Sigmoid colon (tissue), 4 donors: ENCODE measurements around the gene TMEM219.

Experiments used
- EP300 ChIP-seq, 4 donors: sonication (generic); formaldehyde crosslinking; IDR thresholded peaks; one replicate each; pipeline ENCODE4 v1.6.1; 2017; ENCODE audit warnings: antibody characterized with exemption in 4 of 4
- POLR2A ChIP-seq, 2 donors: fragments of 450-650 bp; IDR thresholded peaks; one replicate each; pipeline ENCODE4 v1.6.1; 2016; ENCODE audit warnings: antibody characterized with exemption in 2 of 2, mild to moderate bottlenecking in 2 of 2, moderate library complexity in 2 of 2
- POLR2AphosphoS5 ChIP-seq, 4 donors: sonication (generic); formaldehyde crosslinking; IDR thresholded peaks; one replicate each; pipeline ENCODE4 v1.6.1; 2017; ENCODE audit warnings: antibody characterized with exemption in 4 of 4
- TF ChIP-seq, protein P1 (sequence below), 4 experiments: fragments of 450-650 bp in 3 of 4; fragments of 200-600 bp in 1 of 4; IDR thresholded peaks; one replicate each; pipeline ENCODE4 v1.5.1; 2016 to 2019; ENCODE audit warnings: antibody characterized with exemption in 4 of 4, mild to moderate bottlenecking in 3 of 4, moderate library complexity in 2 of 4

DNA sequence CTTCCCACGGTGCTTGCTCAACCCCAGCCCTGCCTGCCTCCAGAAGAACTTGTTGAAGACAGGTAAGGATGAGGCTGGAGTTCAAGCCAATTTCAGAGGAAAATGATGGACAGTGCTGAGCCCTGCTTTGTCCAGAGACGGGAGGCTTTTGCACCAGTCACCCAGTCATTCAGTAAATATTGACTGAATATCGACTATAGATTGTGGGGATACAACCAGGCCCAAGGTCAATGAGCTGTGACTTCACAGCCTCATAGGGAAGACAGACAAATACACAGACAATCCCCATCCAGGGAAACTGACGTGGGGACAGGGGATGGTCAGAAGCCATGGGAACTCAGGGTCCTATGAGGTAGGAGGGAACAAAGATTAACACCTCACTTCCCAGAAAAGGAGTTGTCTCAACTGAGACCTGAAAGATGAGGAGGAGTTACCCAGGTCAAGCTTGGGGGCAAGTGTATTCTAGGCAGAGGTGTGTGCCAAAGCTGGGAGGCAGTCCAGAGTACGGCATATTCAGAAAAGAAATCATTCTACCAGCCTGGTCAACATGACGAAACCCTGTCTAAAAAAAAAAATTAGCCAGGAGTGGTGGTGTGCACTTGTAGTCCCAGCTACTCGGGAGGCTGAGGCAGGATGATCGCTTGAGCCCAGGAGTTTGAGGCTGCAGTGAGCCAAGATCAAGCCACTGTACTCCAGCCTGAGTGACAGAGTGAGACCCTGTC, 54.8 kb downstream of the TMEM219 start:
- TF ChIP-seq, protein P1, sequence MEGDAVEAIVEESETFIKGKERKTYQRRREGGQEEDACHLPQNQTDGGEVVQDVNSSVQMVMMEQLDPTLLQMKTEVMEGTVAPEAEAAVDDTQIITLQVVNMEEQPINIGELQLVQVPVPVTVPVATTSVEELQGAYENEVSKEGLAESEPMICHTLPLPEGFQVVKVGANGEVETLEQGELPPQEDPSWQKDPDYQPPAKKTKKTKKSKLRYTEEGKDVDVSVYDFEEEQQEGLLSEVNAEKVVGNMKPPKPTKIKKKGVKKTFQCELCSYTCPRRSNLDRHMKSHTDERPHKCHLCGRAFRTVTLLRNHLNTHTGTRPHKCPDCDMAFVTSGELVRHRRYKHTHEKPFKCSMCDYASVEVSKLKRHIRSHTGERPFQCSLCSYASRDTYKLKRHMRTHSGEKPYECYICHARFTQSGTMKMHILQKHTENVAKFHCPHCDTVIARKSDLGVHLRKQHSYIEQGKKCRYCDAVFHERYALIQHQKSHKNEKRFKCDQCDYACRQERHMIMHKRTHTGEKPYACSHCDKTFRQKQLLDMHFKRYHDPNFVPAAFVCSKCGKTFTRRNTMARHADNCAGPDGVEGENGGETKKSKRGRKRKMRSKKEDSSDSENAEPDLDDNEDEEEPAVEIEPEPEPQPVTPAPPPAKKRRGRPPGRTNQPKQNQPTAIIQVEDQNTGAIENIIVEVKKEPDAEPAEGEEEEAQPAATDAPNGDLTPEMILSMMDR (IDR thresholded peaks at IDR 0.05): no peak
- no peak for TF ChIP-seq EP300 (IDR thresholded peaks at IDR 0.05)
- no peak for TF ChIP-seq POLR2AphosphoS5 (IDR thresholded peaks at IDR 0.05)
- TF ChIP-seq POLR2A (IDR thresholded peaks at IDR 0.05): no peak
